CMK (cell line): Measurements from ENCODE around the gene SEC23B.
"Not testable (repeated sequence)": the region's sequence is repeated elsewhere in the genome, so short reads cannot be mapped to it uniquely, and the experiment has no call there.

Source experiments
- DNase-seq: peaks from one replicate; pipeline ENCODE4 v3.0.0-alpha.2; 2010; ENCODE audit warnings: low read depth

The SEC23B gene

DNA sequence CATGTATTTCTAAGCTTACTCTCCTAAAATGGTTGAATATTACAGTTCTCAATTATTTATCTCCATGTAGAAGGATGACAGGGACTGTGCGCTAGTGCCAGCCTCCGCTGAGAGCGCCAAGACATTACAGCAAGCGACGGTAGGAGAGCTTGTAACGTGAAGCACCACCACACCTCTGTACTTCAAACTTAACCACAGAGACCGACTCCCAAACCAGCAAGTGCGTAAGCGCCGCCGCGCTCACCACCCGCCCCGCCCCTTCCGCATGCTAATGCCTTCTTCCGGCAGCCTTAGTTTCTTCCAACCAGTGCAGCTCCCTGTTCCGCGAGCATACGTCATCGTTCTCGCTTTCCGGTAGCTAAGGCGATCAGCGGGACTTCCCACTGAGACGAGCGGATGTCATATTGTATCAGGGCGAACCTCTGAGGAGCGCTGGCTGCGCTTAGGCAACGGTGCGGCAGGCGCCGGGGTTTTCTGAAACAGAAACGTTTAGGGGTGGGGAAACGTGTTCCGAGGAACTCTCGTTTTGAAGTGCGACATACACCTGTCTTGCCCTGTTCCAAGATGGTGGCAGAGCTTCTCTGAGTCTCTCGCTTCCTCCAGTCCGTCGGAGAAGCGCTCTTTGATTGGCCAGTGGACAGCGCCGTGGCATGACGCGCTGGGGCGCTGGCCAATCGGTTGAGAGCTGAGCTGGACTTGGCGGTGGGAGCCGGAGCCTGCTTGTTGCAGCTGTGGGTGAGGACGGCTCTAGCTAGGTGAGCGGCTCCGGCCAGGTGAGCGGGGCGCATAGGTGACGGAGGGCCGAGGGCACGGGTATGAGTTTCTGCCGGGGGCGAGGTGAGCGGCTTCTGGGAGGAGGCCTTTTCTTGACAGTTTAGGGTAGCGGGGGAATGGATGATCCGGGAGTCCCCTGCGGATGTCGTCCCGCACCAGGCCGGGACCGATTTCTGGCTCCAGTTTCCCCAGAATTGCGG is at the start of gene SEC23B:
Gene SEC23B (plus strand): TSS at position 723 of the 974 bp plus-strand sequence. CDS start 2,896 bp downstream, outside the sequence.
- peak; percentile 90 for DNase-seq

DNA sequence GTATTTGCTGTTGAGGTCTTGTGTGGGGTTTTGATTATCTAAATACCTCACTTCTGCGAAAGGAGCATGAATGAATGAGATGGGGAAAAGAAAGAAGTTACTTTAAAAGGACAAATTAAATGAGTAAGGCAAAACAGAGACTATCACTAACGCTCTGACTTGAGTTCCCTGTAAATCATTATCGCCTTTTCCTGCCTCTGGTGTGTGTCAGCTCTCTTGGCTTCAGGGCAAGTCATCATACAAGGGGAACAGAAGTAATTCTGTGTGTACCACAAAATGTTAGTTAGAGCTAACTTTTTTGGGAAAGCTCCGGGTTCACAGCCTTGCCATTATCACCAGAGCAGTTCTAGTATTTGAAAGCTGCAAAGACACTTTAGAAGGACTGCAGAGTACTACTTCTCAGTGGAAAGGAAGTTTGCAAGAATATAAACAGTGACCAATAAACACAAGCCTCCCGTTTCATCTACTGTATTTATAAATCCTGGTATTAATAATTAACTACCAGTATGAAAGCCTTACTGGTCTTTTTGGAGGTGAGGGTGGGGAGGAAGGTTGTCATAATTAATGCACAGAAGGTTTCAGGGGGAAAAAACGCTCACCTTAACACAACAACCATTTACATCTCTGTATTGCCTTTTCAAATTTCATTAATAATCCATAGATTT is 42.1 kb upstream of the SEC23B start:
- DNase-seq, result no peak

DNA sequence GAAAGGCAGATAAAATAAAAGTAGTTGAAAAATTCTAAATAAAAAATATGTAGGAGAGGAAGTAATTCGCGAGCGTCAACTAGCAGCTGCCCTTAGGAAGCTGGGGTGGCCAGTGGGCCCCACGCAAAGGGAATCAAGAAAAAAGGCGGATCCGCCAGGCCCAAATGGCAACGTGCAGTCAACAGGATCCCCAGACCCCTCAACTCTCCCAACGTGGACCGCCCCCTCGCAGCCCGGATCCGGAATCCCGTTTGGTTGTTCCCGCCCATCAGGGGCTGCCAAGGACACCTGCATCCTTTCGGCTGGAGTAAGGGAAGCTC is 41.2 kb upstream of the SEC23B start:
- no peak for DNase-seq

DNA sequence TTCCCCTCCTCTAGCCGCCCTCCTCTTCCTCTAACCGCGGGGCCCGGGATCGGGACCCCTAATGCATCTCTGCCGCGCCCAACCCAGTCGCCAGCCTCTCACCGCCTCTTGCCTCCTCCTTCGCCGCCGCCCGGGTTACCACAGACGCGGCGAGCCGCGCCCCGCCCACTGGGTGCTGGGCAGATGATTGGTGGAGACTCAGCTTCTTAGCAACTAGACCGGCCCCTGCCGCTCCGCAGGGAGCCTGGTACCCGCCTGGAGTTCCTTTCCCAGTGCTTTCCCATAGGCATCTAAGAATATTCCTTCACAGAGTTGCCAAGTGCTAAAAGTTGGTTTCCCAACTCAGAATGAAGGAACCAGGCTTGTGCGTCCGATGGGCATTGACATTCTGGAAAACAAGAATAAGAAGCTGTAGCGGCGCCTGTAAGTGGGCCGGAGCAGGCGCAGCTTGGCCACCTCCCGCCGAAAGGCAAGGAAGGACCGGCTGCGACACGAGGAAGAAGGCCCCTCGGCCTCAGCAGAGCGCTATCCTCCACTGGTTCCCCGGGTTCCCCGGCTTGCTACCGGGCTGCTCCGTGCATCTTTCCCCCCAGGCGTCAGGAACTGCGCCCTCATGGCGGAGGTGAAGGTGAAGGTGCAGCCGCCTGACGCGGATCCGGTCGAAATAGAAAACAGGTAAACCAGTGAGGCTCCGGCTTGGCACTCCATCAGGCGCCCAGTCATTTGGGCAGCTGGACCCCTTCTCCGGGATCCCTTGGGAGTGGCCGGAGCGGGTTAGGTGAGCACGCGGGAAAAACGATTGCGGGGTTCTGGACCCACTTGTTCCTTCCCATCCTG is 40.6 kb upstream of the SEC23B start, which contains the start of the genes DZANK1 and POLR3F:
Gene DZANK1 (minus strand): TSS at position 137 of the 837 bp plus-strand sequence. CDS start 1,672 bp downstream, outside the sequence.
Gene POLR3F (plus strand): TSS at position 497 of the 837 bp plus-strand sequence. CDS start 117 bp downstream, at position 614.
- DNase-seq, result peak; percentile 90

DNA sequence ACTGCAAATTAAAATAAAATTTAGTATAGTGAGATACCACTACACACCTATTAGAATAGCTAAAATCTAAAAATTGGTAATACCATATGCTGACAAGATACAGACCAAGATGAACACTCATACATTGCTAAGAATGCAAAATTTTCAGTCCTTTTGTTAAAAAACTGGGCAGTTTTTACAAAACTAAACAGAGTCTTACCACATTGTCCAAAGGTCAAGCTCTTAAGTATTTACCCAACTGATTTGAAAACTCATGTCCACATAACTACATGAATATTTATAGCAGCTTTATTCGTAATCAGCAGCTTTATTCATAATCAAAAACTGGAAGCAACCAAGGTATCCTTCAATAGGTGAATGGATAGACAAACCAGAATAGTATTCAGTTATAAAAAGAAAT is 30.5 kb upstream of the SEC23B start:
- DNase-seq, result no peak

DNA sequence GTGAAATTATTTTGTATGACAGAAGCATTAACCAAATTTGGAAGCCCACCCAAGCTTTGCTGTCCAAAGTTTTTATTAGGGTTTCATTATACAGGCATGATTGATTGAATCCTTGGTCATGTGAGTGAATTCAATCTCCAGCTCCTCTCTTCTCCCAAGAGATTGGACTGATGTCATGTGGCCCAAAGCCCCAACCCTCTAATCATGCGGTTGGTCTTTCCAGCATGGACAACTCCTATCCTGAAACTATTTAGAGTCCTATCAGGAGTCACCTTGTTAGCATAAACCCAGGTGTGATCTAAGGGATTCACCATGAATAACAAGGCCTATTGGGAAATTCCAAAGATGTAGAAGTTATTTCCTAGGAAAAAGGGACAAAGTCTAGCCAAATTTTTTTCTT is 29.9 kb upstream of the SEC23B start:
- DNase-seq, result no peak

DNA sequence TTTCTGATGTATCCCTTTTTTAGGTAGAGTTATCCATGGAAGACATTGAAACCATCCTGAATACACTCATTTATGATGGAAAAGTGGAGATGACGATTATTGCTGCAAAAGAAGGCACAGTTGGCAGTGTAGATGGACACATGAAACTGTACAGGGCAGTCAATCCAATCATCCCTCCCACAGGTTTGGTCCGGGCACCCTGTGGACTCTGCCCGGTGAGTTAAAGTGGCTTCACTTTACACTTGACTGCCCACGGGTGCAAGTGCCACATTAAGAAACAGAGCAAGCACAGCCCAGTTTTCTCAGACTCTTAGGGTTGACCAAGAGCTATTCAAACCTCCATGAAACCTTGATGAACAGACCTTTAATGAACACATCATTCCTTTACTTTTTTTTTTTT is 26.1 kb upstream of the SEC23B start:
- no peak for DNase-seq

DNA sequence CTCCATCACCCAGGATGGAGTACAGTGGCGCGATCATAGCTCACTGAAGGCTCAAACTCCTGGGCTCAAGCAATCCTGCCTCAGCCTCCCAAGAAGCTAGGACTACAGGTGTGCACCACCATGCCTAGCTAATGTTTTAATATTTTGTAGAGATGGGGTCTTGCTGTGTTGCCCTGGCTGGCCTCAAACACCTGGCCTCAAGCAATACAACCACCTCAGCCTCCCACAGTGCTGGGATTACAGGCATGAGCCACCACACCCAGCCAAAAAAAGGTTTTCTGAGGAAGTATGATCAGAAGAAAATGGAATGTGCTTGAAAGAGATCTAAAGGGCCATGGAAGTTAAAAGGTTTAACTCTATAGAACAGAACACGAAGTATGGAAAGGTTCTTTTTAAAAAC is 19.4 kb upstream of the SEC23B start:
- DNase-seq, result no peak

DNA sequence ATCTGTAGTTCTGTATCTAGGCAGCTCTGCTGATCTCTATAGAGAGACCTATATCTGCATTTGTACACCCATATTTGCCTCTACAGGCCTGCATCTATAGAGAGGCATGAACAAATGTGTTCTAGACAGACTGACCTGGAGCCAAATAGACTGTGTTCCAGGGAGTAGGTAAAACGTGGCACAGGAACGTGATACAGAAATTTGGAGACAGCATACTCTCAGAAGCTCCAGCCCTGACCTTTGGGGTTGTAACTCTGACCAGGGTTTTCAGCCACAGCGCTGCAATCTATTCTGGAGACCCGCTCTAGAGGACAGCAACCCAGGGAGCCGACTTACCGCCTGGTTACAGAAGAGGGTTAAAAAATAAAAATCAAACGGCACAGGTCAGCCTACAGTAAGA is 11.7 kb upstream of the SEC23B start:
- DNase-seq, result no peak

DNA sequence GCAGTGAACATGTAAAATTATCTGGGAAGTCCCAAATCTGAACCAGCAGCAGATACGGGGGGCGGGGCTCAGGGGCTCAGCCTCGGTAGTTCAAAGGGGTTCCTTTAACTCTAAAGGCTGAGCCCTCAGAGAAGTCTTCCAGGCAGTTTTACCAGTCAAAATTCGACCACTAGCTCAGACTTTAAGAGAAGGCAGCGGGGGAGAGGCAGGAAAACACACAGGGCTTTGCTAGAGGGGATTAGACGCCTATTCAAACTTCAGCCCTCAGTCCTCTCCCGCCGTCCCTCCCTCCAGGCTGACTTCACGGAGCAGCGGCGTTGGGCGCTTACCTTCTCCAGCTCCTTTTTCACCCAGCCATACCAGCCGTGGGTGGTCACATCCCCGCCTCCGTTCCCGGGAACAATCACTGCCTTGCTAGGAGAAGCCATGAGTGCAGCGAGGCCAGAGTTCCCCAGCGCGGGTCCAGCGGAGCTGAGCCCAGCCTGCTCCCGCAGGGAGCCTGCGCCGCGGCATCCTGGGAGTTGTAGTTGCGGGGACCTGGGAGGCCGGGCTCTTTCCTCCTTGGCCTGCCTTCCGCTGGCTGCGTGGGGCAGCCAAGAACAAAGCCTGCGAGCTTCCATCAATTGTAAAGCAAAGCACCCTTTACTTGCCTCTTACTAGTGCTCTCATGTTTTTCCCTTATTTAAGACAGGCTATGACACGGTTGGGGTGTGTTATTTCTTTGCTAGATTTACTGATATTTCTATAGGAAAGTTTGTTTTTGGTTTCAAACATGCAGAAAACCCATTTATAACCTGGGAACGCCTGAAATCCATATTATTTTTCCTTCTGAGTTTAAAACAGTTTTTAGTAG is 10.8 kb upstream of the SEC23B start, which contains the start of gene RBBP9:
Gene RBBP9 (minus strand): TSS at position 486 of the 853 bp plus-strand sequence. CDS start 58 bp downstream, at position 428.
- DNase-seq, result peak; percentile 30

DNA sequence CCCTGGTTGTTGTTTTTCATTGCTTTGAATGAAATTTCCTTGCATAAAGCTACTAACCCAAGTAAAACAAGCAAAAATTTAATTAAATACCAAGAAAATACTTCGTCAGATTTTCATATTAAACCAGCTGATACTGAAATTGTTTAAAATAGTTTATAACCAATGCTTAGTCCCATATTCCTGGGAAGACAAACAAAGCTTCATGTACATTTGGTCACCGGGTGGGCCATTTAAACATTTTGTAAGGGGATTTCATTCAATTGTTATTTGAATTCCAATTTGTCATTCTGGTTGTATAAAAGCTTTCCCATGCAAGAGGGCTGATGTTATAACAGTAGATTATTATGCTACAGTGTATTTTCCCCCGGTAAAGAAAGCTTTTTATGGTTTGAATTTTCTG is 10.1 kb upstream of the SEC23B start:
- DNase-seq, result no peak

DNA sequence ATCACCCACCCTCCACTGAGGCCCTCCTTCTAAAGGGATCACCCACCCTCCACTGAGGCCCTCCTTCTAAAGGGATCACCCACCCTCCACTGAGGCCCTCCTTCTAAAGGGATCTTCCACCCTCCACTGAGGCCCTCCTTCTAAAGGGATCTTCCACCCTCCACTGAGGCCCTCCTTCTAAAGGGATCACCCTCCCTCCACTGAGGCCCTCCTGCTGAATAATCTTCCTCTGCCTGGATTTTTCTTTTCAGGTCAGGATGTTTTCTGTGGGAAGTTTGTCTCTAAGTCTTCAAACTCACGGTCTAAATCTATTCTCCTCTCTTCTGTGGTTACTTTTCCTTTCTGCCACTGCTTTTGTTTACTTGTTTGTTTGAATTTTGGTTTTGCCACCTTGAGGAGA is 6.1 kb upstream of the SEC23B start:
- not testable (repeated sequence) for DNase-seq

DNA sequence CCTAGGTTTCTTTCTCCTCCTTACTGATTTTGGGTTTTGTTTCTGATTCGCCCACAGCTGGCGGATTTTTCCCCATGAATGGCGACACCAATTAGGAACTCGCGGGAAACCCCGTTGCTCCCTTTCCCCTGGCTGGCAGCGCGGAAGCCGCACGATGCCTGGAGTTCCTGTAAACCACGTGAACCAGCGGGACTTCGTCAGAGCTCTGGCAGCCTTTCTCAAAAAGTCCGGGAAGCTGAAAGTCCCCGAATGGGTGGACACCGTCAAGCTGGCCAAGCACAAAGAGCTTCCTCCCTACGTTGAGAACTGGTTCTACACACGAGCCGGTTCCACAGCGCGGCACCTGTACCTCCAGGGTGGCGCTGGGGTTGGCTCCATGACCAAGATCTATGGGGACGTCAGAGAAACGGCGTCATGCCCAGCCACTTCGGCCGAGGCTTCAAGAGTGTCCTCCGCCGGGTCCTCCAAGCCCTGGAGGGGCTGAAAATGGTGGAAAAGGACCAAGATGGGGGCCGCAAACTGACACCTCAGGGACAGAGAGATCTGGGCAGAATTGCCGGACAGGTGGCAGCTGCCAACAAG is 3.2 kb upstream of the SEC23B start:
- DNase-seq, result no peak

DNA sequence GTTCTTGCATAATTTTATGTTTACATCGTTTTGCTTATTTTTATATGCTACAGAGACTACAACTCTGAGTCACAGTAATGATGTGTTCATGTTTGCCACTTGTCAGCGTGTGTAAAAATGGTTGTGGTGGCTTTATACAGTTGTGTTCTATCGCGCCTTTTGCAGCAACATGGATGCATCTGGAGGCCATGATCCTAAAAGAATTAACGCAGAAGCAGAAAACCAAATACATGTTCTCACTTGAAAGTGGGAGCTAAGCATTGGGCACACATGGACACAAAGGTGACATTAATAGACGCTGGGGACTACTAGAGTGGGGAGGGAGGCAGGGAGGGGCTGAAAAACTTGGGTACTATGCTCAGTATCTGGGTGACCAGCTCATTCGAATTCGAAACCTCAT is 996 bp upstream of the SEC23B start:
- DNase-seq, result no peak

DNA sequence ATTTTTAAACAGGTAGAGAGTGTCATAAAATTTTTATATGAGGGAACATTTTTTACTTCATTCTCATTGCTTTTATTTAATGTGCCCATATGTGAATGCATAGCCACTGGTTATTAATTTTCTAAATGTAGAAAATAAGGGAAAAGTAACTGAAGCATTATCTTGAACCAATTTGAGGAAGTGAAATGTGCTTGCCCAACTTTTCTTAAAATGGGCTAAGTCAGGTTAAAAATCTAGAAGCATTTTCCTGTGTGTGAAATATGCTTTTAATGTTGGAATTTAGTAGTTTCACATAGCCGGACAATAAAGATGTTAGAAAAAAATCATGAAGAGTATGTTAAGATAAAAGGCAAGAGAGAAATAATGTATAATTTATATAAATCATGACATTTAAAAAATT is 3.8 kb downstream of the SEC23B start:
- no peak for DNase-seq

DNA sequence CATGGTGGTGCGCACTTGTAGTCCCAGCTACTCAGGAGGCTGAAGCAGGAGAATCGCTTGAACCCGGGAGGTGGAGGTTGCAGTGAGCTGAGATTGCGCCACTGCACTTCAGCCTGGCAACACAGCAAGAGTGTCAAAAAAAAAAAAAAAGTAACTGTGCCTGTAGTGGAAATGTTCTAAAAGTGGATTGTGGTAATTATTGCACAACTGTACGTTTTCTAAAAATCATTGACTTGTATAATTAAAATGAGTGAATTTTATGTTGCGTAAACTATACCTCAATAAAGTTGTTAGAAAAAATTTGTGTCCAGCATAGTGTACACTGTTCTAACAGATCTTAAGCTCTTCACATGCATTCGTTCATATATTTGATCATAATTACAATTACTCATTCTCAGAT is 5.5 kb downstream of the SEC23B start:
- DNase-seq, result no peak

DNA sequence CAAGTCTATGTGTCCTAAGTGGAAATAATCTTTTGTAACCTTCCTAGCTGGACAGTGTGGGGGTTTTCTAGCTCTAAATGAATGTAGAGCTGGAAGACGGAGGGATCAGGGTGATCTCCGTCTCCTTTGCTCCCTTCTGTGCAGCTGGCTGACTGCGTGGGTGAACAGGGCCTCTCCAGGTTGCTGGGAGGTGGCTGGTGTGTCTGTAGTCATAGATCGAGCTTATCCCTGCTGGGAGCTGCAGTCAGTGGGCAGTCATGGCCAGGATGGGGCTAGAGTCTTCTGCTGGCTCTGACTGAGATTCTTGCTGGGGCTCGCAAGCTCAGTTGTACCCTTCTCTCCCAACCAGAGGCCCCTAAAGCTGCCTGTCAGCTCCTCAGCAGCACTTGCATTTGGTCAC is 6.4 kb downstream of the SEC23B start:
- DNase-seq, result no peak

DNA sequence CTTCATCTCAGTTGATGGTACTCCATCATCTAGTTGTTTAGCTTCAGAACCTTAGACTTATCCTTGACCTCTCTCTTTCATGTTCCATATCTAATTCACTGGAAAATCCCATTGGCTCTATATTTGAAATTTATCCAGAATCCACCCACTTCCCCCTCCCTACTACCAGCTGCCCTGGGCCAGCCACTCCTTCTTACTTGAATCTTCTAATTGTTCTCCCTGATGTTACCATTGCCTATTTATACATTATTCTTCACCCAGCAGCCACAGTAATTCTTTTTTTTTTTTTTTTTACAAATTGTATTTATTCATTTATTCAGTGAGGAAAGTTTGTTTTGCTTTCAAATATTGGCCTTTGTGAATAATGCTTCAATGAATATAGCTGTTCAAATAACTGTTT is 8.2 kb downstream of the SEC23B start:
- no peak for DNase-seq

DNA sequence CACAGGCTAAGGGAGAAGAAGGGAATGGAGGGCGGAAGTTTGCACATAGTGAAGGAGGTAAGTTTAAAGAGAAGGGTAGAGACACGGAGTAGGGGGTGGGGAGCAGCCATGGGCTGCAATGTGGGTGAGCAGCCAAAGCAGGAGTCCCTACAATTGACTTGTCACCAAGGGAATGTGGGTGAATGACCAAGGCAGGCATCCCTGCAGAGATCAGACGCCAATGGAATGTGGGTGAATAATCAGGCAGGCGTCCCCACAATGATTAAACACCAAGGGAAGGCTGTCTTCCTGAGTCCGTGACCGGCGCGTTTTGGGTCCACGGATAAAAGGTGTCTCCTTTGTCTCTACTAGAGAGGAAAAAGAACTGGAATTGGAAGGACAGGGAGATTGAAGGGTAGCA is 14.3 kb downstream of the SEC23B start:
- DNase-seq, result not testable (repeated sequence)

DNA sequence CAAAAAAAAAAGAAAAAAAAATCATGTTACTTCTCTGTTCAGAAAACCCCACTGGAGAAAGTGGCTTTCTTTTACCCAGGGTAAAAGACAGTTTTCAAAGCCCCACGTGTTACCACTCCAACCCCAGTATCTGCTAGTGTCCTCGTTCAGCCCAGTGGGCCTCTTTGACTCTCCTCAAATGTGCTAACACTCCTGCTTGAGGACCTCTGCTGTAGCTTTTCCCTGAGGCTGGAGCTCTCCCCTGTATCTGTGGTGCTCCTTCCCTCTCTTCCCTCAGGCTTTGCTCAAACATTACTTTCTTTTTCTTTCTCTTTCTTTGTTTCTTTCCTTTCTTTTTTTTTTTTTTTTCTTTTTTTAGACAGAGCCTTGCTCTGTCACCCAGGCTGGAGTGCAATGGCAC is 15.3 kb downstream of the SEC23B start:
- no peak for DNase-seq

DNA sequence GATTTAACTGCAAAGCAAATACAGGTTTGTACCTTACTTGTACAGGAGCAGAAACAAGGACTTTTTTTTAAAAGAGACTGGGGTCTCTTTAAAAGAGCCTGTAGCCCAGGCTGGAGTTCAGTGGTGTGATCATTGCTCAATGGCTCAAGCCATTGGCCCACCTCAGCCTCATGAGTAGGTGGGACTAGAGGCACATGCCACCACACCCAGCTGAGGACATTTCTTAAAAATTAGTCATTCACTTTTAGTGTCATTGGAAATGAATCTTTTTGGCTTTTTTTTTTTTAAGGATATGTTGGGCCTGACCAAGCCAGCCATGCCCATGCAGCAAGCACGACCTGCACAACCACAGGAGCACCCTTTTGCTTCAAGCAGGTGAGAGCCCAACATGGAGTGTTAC is 16.9 kb downstream of the SEC23B start:
- no peak for DNase-seq
